Lower lobe of right lung (tissue), 2 donors: Measurements from ENCODE around the gene PRAMEF8. TPM values are rescaled to one million over a fixed set of nuclear protein-coding genes. Genes with fewer than 3 reads are reported as not detected.
A peak's percentile ranks its signal among the peaks of the same experiment; 100 is the strongest.
"Not testable (repeated sequence)": the region's sequence is repeated elsewhere in the genome, so short reads cannot be mapped to it uniquely, and the experiment has no call there.

Experiments
- ATAC-seq, 2 donors: fragments of 200-7000 bp; cut with Tn5 transposase; one replicate each; pipeline ENCODE4 v1.9.1; 2020 to 2022; ENCODE audit warnings: mild to moderate bottlenecking in 2 of 2, moderate library complexity in 2 of 2
- DNase-seq: peaks from one replicate; pipeline ENCODE4 v3.0.0-alpha.2; 2020
- H3K27ac ChIP-seq: fragments of 200-600 bp; one replicate; pipeline ENCODE4 v1.8.0; 2022
- H3K27me3 ChIP-seq: fragments of 200-600 bp; one replicate; pipeline ENCODE4 v1.8.0; 2022; ENCODE audit warnings: low read depth
- H3K36me3 ChIP-seq: fragments of 200-600 bp; one replicate; pipeline ENCODE4 v1.8.0; 2022; ENCODE audit warnings: mild to moderate bottlenecking
- H3K4me1 ChIP-seq: fragments of 200-600 bp; one replicate; pipeline ENCODE4 v1.8.0; 2022
- H3K4me3 ChIP-seq: fragments of 200-600 bp; one replicate; pipeline ENCODE4 v1.8.0; 2022; ENCODE audit warnings: mild to moderate bottlenecking
- H3K9me3 ChIP-seq: fragments of 200-600 bp; one replicate; pipeline ENCODE4 v1.8.0; 2022
- intact Hi-C: fragments of 100-400 bp; cut with DNase I; formaldehyde crosslinking; loops from one replicate; pipeline ENCODE4 v1.11.0; 2022
- long read RNA-seq: library from polyadenylated mRNA; unstranded; transcript quantifications from one replicate; pipeline ENCODE4 v2.0.0, GENCODE V29; 2021
- total RNA-seq: library from RNA; stranded (reverse); fragmentation: NEBNext Ultra II Directional; extraction: Animal tissue kit (Norgen Biotek cat#: 25700); gene quantifications from one replicate; pipeline ENCODE4 v1.2.1, GENCODE V29; 2021
- donor health status: DM: no; HTN: yes; CAD: no; lungs with severe emphysema.

The PRAMEF8 gene
- not detected for total RNA-seq
- long read RNA-seq: 0 reads

- H3K27me3 ChIP-seq, H3K9me3 ChIP-seq, intact Hi-C loops, DNase-seq, H3K36me3 ChIP-seq, H3K4me1 ChIP-seq, H3K4me3 ChIP-seq, H3K27ac ChIP-seq, ATAC-seq: not testable (repeated sequence)
Observed at GRCh38 chr1:13285037-13285436, at the start of gene PRAMEF8. PRAMEF8 (minus strand) TSS chr1:13285137; CDS start chr1:13284091, 1,046 bp downstream.

GRCh38 chr1:13315281-13315680 lies 30.3 kb upstream of the PRAMEF8 start, which contains the start of gene PRAMEF15:
PRAMEF15 (plus strand) TSS chr1:13315581; CDS start chr1:13318408, 2,827 bp downstream.
- ATAC-seq, H3K27me3 ChIP-seq, H3K4me3 ChIP-seq, H3K36me3 ChIP-seq, H3K4me1 ChIP-seq, H3K27ac ChIP-seq, H3K9me3 ChIP-seq, DNase-seq, intact Hi-C loops: not testable (repeated sequence)

GRCh38 chr1:13303239-13303638 lies 18.3 kb upstream of the PRAMEF8 start, which contains the start of gene PRAMEF33:
PRAMEF33 (plus strand) TSS chr1:13303539; CDS start chr1:13305955, 2,416 bp downstream.
- DNase-seq, H3K27me3 ChIP-seq, H3K27ac ChIP-seq, H3K36me3 ChIP-seq, H3K9me3 ChIP-seq, H3K4me1 ChIP-seq, intact Hi-C loops, H3K4me3 ChIP-seq, ATAC-seq: not testable (repeated sequence)

GRCh38 chr1:13302197-13302596 lies 17.3 kb upstream of the PRAMEF8 start:
- H3K27me3 ChIP-seq, H3K36me3 ChIP-seq, H3K9me3 ChIP-seq, intact Hi-C loops, H3K4me3 ChIP-seq, ATAC-seq, DNase-seq, H3K4me1 ChIP-seq, H3K27ac ChIP-seq: not testable (repeated sequence)

- H3K27ac ChIP-seq, H3K9me3 ChIP-seq, H3K27me3 ChIP-seq, H3K4me1 ChIP-seq, DNase-seq, H3K36me3 ChIP-seq, ATAC-seq, H3K4me3 ChIP-seq, intact Hi-C loops: not testable (repeated sequence)
Observed at GRCh38 chr1:13298699-13299098, 13.8 kb upstream of the PRAMEF8 start.

- H3K4me3 ChIP-seq, H3K9me3 ChIP-seq, ATAC-seq, H3K27me3 ChIP-seq, H3K27ac ChIP-seq, DNase-seq, H3K4me1 ChIP-seq, H3K36me3 ChIP-seq, intact Hi-C loops: not testable (repeated sequence)
Observed at GRCh38 chr1:13297216-13297931, 12.4 kb upstream of the PRAMEF8 start.

- DNase-seq, H3K9me3 ChIP-seq, H3K27me3 ChIP-seq, H3K4me3 ChIP-seq, H3K4me1 ChIP-seq, H3K36me3 ChIP-seq, H3K27ac ChIP-seq, intact Hi-C loops: not testable (repeated sequence)
- ATAC-seq: peak in 1 of 2 donors; percentile 40
Observed at GRCh38 chr1:13289030-13289429, 4.1 kb upstream of the PRAMEF8 start.

GRCh38 chr1:13279617-13280016 lies 5.3 kb downstream of the PRAMEF8 start:
- DNase-seq, ATAC-seq, H3K27ac ChIP-seq, H3K4me1 ChIP-seq, H3K4me3 ChIP-seq, H3K27me3 ChIP-seq, intact Hi-C loops, H3K36me3 ChIP-seq, H3K9me3 ChIP-seq: not testable (repeated sequence)

GRCh38 chr1:13277016-13277415 lies 7.9 kb downstream of the PRAMEF8 start:
- H3K27me3 ChIP-seq, H3K4me3 ChIP-seq, H3K9me3 ChIP-seq, H3K4me1 ChIP-seq, intact Hi-C loops, H3K36me3 ChIP-seq, DNase-seq, H3K27ac ChIP-seq: not testable (repeated sequence)
- ATAC-seq: peak in 1 of 2 donors; percentile 58

GRCh38 chr1:13265124-13265523 lies 19.8 kb downstream of the PRAMEF8 start:
- intact Hi-C loops, ATAC-seq, H3K9me3 ChIP-seq, DNase-seq, H3K27ac ChIP-seq, H3K4me3 ChIP-seq, H3K4me1 ChIP-seq, H3K36me3 ChIP-seq, H3K27me3 ChIP-seq: not testable (repeated sequence)

GRCh38 chr1:13253898-13254297 lies 31.0 kb downstream of the PRAMEF8 start, which contains the start of gene PRAMEF5:
PRAMEF5 (plus strand) TSS chr1:13254198; CDS start chr1:13259269, 5,071 bp downstream.
- ATAC-seq, H3K9me3 ChIP-seq, DNase-seq, H3K36me3 ChIP-seq, intact Hi-C loops, H3K4me3 ChIP-seq, H3K27me3 ChIP-seq, H3K27ac ChIP-seq, H3K4me1 ChIP-seq: not testable (repeated sequence)

GRCh38 chr1:13247122-13247521 lies 37.8 kb downstream of the PRAMEF8 start:
- DNase-seq, H3K27me3 ChIP-seq, H3K9me3 ChIP-seq, H3K4me3 ChIP-seq, H3K36me3 ChIP-seq, ATAC-seq, intact Hi-C loops, H3K27ac ChIP-seq, H3K4me1 ChIP-seq: not testable (repeated sequence)

GRCh38 chr1:13246554-13246871 lies 38.4 kb downstream of the PRAMEF8 start:
- not testable (repeated sequence) for ATAC-seq, DNase-seq

GRCh38 chr1:13245841-13246553 lies 38.9 kb downstream of the PRAMEF8 start:
- ATAC-seq, DNase-seq, H3K36me3 ChIP-seq, H3K4me1 ChIP-seq, H3K27me3 ChIP-seq, intact Hi-C loops, H3K27ac ChIP-seq, H3K4me3 ChIP-seq, H3K9me3 ChIP-seq: not testable (repeated sequence)

More at GRCh38 chr1:13246554-13246871, 38.4 kb downstream of the PRAMEF8 start:
- intact Hi-C loops, H3K27ac ChIP-seq, H3K9me3 ChIP-seq, H3K4me1 ChIP-seq, H3K36me3 ChIP-seq, H3K4me3 ChIP-seq, H3K27me3 ChIP-seq: not testable (repeated sequence)
